NCI-H510A (cell line): ENCODE data around the gene SYT12.

ENCODE experiments used
- DNase-seq: peaks from one replicate; lab custom pipeline; 2025; lab: John Stamatoyannopoulos, UW

SYT12 gene

GRCh38 chr11:67027943-67028542 is 5.1 kb downstream of the SYT12 start:
- no peak for DNase-seq

- no peak for DNase-seq
Measured at GRCh38 chr11:67029146-67029545, 6.2 kb downstream of the SYT12 start.

GRCh38 chr11:67030976-67031375 is 8.0 kb downstream of the SYT12 start:
- no peak for DNase-seq

GRCh38 chr11:67031791-67032561 is 9.0 kb downstream of the SYT12 start:
- no peak for DNase-seq

- no peak for DNase-seq
Measured at GRCh38 chr11:67032830-67033551, 10.1 kb downstream of the SYT12 start.

GRCh38 chr11:67033661-67034166 is 10.8 kb downstream of the SYT12 start:
- DNase-seq: no peak

- no peak for DNase-seq
Measured at GRCh38 chr11:67034350-67034749, 11.4 kb downstream of the SYT12 start.

GRCh38 chr11:67040147-67040546 is 17.2 kb downstream of the SYT12 start:
- DNase-seq: no peak

GRCh38 chr11:67041602-67042001 is 18.7 kb downstream of the SYT12 start:
- DNase-seq: no peak

- DNase-seq: no peak
Measured at GRCh38 chr11:67043572-67044349, 20.8 kb downstream of the SYT12 start.

- no peak for DNase-seq
Measured at GRCh38 chr11:67044496-67044895, 21.6 kb downstream of the SYT12 start.

- DNase-seq: no peak
Measured at GRCh38 chr11:67045314-67045713, 22.4 kb downstream of the SYT12 start.

- no peak for DNase-seq
Measured at GRCh38 chr11:67048515-67049130, 25.7 kb downstream of the SYT12 start.

- no peak for DNase-seq
Measured at GRCh38 chr11:67050139-67050538, 27.2 kb downstream of the SYT12 start.

GRCh38 chr11:67051180-67051893 is 28.4 kb downstream of the SYT12 start:
- DNase-seq: no peak

- DNase-seq: no peak
Measured at GRCh38 chr11:67051945-67052488, 29.1 kb downstream of the SYT12 start.

- no peak for DNase-seq
Measured at GRCh38 chr11:67052891-67053290, 30.0 kb downstream of the SYT12 start.

GRCh38 chr11:67053896-67054329 is 31.0 kb downstream of the SYT12 start:
- DNase-seq: peak; percentile 32

GRCh38 chr11:67054346-67054835 is 31.5 kb downstream of the SYT12 start:
- DNase-seq: no peak

GRCh38 chr11:67054836-67055523 is 32.0 kb downstream of the SYT12 start:
- DNase-seq: peak; percentile 67
